Gastroesophageal sphincter (tissue), 3 donors: ENCODE data around the gene C5AR1.

Source experiments
- POLR2A ChIP-seq, 2 donors: fragments of 450-650 bp; IDR thresholded peaks; one replicate each; pipeline ENCODE4 v1.6.1; 2017; ENCODE audit warnings: antibody characterized with exemption in 2 of 2, mild to moderate bottlenecking in 2 of 2, moderate library complexity in 1 of 2
- TF ChIP-seq, protein P1 (sequence below), 4 experiments: fragments of 200-600 bp in 2 of 4; fragments of 450-650 bp in 2 of 4; sonication (generic) in 1 of 4; IDR thresholded peaks; one replicate each; pipeline ENCODE4 v1.5.1; 2017 to 2019; ENCODE audit warnings: antibody characterized with exemption in 4 of 4, mild to moderate bottlenecking in 2 of 4, moderate library complexity in 2 of 4

DNA sequence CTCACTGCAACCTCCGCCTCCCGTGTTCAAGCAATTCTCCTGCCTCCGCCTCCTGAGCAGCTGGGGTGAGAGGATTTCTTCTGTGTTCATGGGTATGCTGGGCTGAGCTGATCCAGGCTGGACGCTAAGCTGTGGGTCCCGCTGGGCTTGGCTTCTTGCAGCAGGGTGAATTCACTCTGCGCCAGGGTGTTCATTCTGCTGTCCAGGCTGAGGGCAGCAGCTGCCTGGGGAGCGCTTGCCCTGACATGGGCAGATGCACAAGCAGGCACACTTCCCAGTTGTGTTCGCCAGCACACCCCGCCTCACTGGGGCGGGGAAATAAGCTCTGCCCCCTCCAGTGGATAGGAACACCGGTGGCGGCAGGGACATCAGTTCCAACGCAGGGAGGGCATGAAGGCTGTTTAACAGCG, 42.3 kb upstream of the C5AR1 start:
- TF ChIP-seq, protein P1, sequence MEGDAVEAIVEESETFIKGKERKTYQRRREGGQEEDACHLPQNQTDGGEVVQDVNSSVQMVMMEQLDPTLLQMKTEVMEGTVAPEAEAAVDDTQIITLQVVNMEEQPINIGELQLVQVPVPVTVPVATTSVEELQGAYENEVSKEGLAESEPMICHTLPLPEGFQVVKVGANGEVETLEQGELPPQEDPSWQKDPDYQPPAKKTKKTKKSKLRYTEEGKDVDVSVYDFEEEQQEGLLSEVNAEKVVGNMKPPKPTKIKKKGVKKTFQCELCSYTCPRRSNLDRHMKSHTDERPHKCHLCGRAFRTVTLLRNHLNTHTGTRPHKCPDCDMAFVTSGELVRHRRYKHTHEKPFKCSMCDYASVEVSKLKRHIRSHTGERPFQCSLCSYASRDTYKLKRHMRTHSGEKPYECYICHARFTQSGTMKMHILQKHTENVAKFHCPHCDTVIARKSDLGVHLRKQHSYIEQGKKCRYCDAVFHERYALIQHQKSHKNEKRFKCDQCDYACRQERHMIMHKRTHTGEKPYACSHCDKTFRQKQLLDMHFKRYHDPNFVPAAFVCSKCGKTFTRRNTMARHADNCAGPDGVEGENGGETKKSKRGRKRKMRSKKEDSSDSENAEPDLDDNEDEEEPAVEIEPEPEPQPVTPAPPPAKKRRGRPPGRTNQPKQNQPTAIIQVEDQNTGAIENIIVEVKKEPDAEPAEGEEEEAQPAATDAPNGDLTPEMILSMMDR (IDR thresholded peaks at IDR 0.05) = no peak
- no peak for TF ChIP-seq POLR2A (IDR thresholded peaks at IDR 0.05)
